ENCODE data around the gene KMT2D. TPM values are rescaled to one million over a fixed set of nuclear protein-coding genes. Genes with fewer than 3 reads are reported as not detected.

KMT2D gene
- total RNA-seq, 1 donor from 2014 or later = 86.9 TPM

DNA sequence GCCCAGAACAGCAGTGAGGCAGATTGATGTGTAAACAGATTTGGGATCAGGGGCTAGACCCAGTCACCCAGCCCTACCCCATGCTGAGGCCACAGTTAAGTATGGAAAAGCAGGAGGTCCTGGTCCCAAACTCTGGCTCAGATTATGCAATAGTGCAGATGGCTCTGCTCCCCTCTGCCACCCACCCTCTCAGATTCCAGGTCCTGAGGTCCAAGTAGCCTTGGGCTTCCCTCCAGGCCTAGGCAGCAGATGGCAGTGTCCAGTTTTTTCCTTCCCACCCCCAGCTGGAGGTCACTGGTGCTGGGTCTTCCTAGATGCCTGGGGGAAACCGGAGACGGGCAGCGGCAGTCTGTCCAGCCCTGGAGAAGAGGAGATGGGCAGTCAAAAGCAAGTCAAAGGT is 36.8 kb upstream of the KMT2D start:
- peaks cover 33% of the 10 kb centered on the region for H3K36me3 Mint-ChIP-seq (ENCODE audit: low read depth, unreplicated experiment)

DNA sequence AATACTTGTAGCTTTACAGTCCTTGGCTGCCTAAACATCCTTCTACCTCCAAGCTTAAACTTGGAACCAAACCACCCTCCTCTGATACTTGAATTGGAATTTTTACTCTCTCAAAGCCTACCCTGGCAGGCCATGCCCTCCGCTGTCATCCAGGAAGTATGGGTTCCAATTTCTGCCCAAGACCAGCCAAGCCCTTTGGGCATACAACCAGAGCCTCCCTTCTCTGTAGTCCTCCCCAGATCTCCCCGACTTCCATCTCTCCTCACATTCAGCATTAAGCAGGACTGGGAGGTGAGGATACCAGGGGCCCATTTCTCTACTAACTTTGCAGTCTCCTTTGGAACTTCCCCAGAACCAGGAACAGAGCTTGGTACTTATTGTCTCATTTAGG is 34.4 kb upstream of the KMT2D start:
- Mint-ChIP-seq H3K9me3 (ENCODE audit: unreplicated experiment) (no peaks in the 10 kb centered on the region), H3K27ac (ENCODE audit: unreplicated experiment) (peak overlapping the region; percentile 68), H3K36me3 (ENCODE audit: low read depth, unreplicated experiment) (peaks cover 28% of the 10 kb centered on the region), H3K4me1 (ENCODE audit: low read depth, unreplicated experiment) (no peaks in the 10 kb centered on the region), H3K4me3 (ENCODE audit: unreplicated experiment) (no peak overlapping the region), H3K27me3 (ENCODE audit: low read depth, unreplicated experiment) (peaks cover 35% of the 10 kb centered on the region)
- no peak for FAIRE-seq
- Histone ChIP-seq H3K9ac (ENCODE audit: low read length) (no peak overlapping the region), H3K4me1 (ENCODE audit: insufficient read depth, low read length) (peaks cover 27% of the 10 kb centered on the region), H3K4me3 (ENCODE audit: insufficient read depth, low read depth, low read length) (no peak overlapping the region), H4K20me1 (ENCODE audit: insufficient read depth, low read length) (peaks cover 38% of the 10 kb centered on the region), H2AFZ (ENCODE audit: low read depth, low read length) (no peak overlapping the region), H3K9me3 (ENCODE audit: insufficient read depth, low read depth, low read length) (no peaks in the 10 kb centered on the region), H3K27me3 (ENCODE audit: insufficient read depth, low read length) (peaks cover 44% of the 10 kb centered on the region), H3K36me3 (ENCODE audit: insufficient read depth, low read length) (peaks cover 17% of the 10 kb centered on the region), H3K4me2 (ENCODE audit: low read length) (peak overlapping the region; percentile 62), H3K79me2 (ENCODE audit: insufficient read depth, low read length) (no peaks in the 10 kb centered on the region), H3K27ac (ENCODE audit: low read depth, low read length) (no peak overlapping the region)
- TF ChIP-seq, protein P1, sequence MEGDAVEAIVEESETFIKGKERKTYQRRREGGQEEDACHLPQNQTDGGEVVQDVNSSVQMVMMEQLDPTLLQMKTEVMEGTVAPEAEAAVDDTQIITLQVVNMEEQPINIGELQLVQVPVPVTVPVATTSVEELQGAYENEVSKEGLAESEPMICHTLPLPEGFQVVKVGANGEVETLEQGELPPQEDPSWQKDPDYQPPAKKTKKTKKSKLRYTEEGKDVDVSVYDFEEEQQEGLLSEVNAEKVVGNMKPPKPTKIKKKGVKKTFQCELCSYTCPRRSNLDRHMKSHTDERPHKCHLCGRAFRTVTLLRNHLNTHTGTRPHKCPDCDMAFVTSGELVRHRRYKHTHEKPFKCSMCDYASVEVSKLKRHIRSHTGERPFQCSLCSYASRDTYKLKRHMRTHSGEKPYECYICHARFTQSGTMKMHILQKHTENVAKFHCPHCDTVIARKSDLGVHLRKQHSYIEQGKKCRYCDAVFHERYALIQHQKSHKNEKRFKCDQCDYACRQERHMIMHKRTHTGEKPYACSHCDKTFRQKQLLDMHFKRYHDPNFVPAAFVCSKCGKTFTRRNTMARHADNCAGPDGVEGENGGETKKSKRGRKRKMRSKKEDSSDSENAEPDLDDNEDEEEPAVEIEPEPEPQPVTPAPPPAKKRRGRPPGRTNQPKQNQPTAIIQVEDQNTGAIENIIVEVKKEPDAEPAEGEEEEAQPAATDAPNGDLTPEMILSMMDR (IDR thresholded peaks at IDR 0.05; ENCODE audit: insufficient read depth, low read depth, low read length) = no peak
- no peak for TF ChIP-seq EZH2 (IDR thresholded peaks at IDR 0.05; ENCODE audit: insufficient read depth, low read length)
- DNase-seq (ENCODE audit: low read depth) = no peak

More for the DNA sequence above, 36.8 kb upstream of the KMT2D start:
- Histone ChIP-seq H3K4me3 (ENCODE audit: insufficient read depth, low read depth, low read length) (no peak overlapping the region), H2AFZ (ENCODE audit: low read depth, low read length) (no peak overlapping the region), H3K27me3 (ENCODE audit: insufficient read depth, low read length) (peaks cover 32% of the 10 kb centered on the region), H3K9me3 (ENCODE audit: insufficient read depth, low read depth, low read length) (no peaks in the 10 kb centered on the region), H3K79me2 (ENCODE audit: insufficient read depth, low read length) (no peaks in the 10 kb centered on the region), H3K36me3 (ENCODE audit: insufficient read depth, low read length) (peaks cover 35% of the 10 kb centered on the region), H4K20me1 (ENCODE audit: insufficient read depth, low read length) (peaks cover 43% of the 10 kb centered on the region), H3K9ac (ENCODE audit: low read length) (no peak overlapping the region), H3K4me2 (ENCODE audit: low read length) (no peak overlapping the region), H3K4me1 (ENCODE audit: insufficient read depth, low read length) (peaks cover 14% of the 10 kb centered on the region), H3K27ac (ENCODE audit: low read depth, low read length) (no peak overlapping the region)
- no peak overlapping the region for H3K4me3 Mint-ChIP-seq (ENCODE audit: unreplicated experiment)
- H3K27ac Mint-ChIP-seq (ENCODE audit: unreplicated experiment) = no peak overlapping the region
- TF ChIP-seq, protein P1 (IDR thresholded peaks at IDR 0.05; ENCODE audit: insufficient read depth, low read depth, low read length) = no peak
- TF ChIP-seq EZH2 (IDR thresholded peaks at IDR 0.05; ENCODE audit: insufficient read depth, low read length) = no peak
- no peak for FAIRE-seq
- no peaks in the 10 kb centered on the region for H3K4me1 Mint-ChIP-seq (ENCODE audit: low read depth, unreplicated experiment)
- DNase-seq (ENCODE audit: low read depth) = no peak
- no peaks in the 10 kb centered on the region for H3K9me3 Mint-ChIP-seq (ENCODE audit: unreplicated experiment)
- peaks cover 21% of the 10 kb centered on the region for H3K27me3 Mint-ChIP-seq (ENCODE audit: low read depth, unreplicated experiment)

DNA sequence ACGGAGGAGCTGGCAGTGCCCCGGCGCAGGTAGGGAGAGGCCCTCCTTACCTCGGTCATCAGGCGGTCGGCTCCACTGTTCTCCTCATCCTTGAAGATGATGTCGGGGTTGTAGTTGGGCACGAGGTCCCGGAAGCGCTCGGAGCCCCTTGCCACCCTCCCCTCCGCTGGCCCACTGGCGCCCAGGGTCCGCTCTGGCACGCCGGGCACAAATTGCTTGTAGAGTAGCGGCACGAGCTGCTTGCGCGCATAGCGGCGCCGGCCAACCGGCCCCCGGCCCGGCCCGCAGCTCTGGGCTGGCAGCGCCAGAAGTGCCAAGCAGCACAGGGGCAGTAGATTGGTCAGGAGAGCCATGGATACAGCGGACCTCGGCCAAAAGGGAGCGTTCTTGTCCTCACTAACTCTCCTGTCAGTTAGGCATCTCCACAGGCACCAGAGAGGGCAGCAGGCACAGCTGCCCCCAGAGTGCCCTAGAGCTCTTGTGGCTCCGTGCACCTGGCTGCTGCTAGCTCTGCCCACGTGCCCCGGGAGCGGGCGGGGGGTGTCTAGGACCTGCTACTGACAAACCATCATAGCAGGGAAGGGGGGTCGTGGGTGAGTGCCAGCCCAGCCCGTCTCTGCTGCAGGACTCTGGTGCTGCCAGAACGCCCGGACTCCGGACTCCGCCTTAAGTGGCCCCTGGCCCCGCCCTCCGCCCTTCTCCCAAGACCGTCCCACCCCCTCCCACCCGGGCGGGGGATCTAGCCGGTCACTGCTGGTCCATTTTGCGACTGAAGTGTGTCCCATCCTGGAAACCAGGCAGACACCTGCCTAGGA is 33.8 kb upstream of the KMT2D start, which contains the start of gene DHH:
Gene DHH, minus strand, starts transcription at position 642 of the 815 bp plus-strand sequence. Its CDS starts 289 bp downstream, at position 353.
- Mint-ChIP-seq H3K27me3 (ENCODE audit: low read depth, unreplicated experiment) (peaks cover 35% of the 10 kb centered on the region), H3K4me3 (ENCODE audit: unreplicated experiment) (peak within 1 kb of the TSS; percentile 40), H3K36me3 (ENCODE audit: low read depth, unreplicated experiment) (peaks cover 28% of the 10 kb centered on the region), H3K9me3 (ENCODE audit: unreplicated experiment) (no peaks in the 10 kb centered on the region), H3K27ac (ENCODE audit: unreplicated experiment) (peak within 1 kb of the TSS; percentile 68), H3K4me1 (ENCODE audit: low read depth, unreplicated experiment) (no peaks in the 10 kb centered on the region)
- H3K9ac ChIP-seq (ENCODE audit: low read length) = no peak within 1 kb of the TSS
- H3K27ac ChIP-seq (ENCODE audit: low read depth, low read length) = no peak within 1 kb of the TSS
- H3K9me3 ChIP-seq (ENCODE audit: insufficient read depth, low read depth, low read length) = no peaks in the 10 kb centered on the region
- H3K79me2 ChIP-seq (ENCODE audit: insufficient read depth, low read length) = no peaks in the 10 kb centered on the region
- FAIRE-seq = no peak
- peak within 1 kb of the TSS; percentile 62 for H3K4me2 ChIP-seq (ENCODE audit: low read length)
- peaks cover 32% of the 10 kb centered on the region for H3K4me1 ChIP-seq (ENCODE audit: insufficient read depth, low read length)
- peaks cover 14% of the 10 kb centered on the region for H3K36me3 ChIP-seq (ENCODE audit: insufficient read depth, low read length)
- H3K27me3 ChIP-seq (ENCODE audit: insufficient read depth, low read length) = peaks cover 50% of the 10 kb centered on the region
- peaks cover 38% of the 10 kb centered on the region for H4K20me1 ChIP-seq (ENCODE audit: insufficient read depth, low read length)
- H2AFZ ChIP-seq (ENCODE audit: low read depth, low read length) = no peak within 1 kb of the TSS
- TF ChIP-seq, protein P1 (IDR thresholded peaks at IDR 0.05; ENCODE audit: insufficient read depth, low read depth, low read length) = no peak
- peak; percentile 83 for TF ChIP-seq EZH2 (IDR thresholded peaks at IDR 0.05; ENCODE audit: insufficient read depth, low read length)
- H3K4me3 ChIP-seq (ENCODE audit: insufficient read depth, low read depth, low read length) = peak within 1 kb of the TSS; percentile 19
- no peak for DNase-seq (ENCODE audit: low read depth)

All from astrocyte (in vitro differentiated cells and primary cell).